HEK293 (cell line): ENCODE measurements around the gene GCSH.

Source experiments
- GLI4 ChIP-seq: fragments of 450-650 bp; formaldehyde crosslinking; IDR thresholded peaks from 2 replicates; pipeline ENCODE4 v1.5.1; 2016; ENCODE audit warnings: missing biosample characterization, missing genetic modification characterization
- KLF1 ChIP-seq: fragments of 450-650 bp; formaldehyde crosslinking; IDR thresholded peaks from 2 replicates; pipeline ENCODE4 v1.5.1; 2016; ENCODE audit warnings: missing biosample characterization, missing genetic modification characterization
- ZBTB17 ChIP-seq: fragments of 450-650 bp; formaldehyde crosslinking; IDR thresholded peaks from 2 replicates; pipeline ENCODE4 v1.5.1; 2016; ENCODE audit warnings: missing biosample characterization, missing genetic modification characterization
- ZFP3 ChIP-seq: fragments of 450-650 bp; formaldehyde crosslinking; IDR thresholded peaks from 2 replicates; pipeline ENCODE4 v1.5.1; 2016; ENCODE audit warnings: low read depth, missing biosample characterization, missing genetic modification characterization
- ZNF10 ChIP-seq: fragments of 450-650 bp; formaldehyde crosslinking; IDR thresholded peaks from 2 replicates; pipeline ENCODE4 v1.5.1; 2017; ENCODE audit warnings: missing biosample characterization, missing genetic modification characterization
- ZNF19 ChIP-seq: fragments of 450-650 bp; formaldehyde crosslinking; IDR thresholded peaks from 2 replicates; pipeline ENCODE4; 2016; ENCODE audit warnings: missing biosample characterization, missing genetic modification characterization, low read depth
- ZNF211 ChIP-seq: fragments of 450-650 bp; formaldehyde crosslinking; IDR thresholded peaks from 2 replicates; pipeline ENCODE4 v1.5.1; 2016; ENCODE audit warnings: low read depth, missing biosample characterization, missing genetic modification characterization
- ZNF214 ChIP-seq: fragments of 450-650 bp; formaldehyde crosslinking; IDR thresholded peaks from 2 replicates; pipeline ENCODE4 v1.5.1; 2017; ENCODE audit warnings: missing biosample characterization, mild to moderate bottlenecking, missing genetic modification characterization, borderline replicate concordance
- ZNF223 ChIP-seq: fragments of 450-650 bp; formaldehyde crosslinking; IDR thresholded peaks from 2 replicates; pipeline ENCODE4 v1.5.1; 2016; ENCODE audit warnings: missing biosample characterization, missing genetic modification characterization
- ZNF324 ChIP-seq: fragments of 450-650 bp; formaldehyde crosslinking; IDR thresholded peaks from 2 replicates; pipeline ENCODE4 v1.5.1; 2016; ENCODE audit warnings: missing biosample characterization, missing genetic modification characterization
- ZNF362 ChIP-seq: fragments of 450-650 bp; formaldehyde crosslinking; IDR thresholded peaks from 2 replicates; pipeline ENCODE4 v1.5.1; 2016; ENCODE audit warnings: missing biosample characterization, missing genetic modification characterization
- ZNF366 ChIP-seq: fragments of 450-650 bp; formaldehyde crosslinking; conservative IDR thresholded peaks from 2 replicates; pipeline ENCODE4 v1.5.1; 2016; ENCODE audit warnings: missing biosample characterization, missing genetic modification characterization
- ZNF404 ChIP-seq: fragments of 450-650 bp; formaldehyde crosslinking; IDR thresholded peaks from 2 replicates; pipeline ENCODE4 v1.5.1; 2017; ENCODE audit warnings: missing biosample characterization, missing genetic modification characterization
- ZNF473 ChIP-seq: fragments of 450-650 bp; formaldehyde crosslinking; IDR thresholded peaks from 2 replicates; pipeline ENCODE4 v1.5.1; 2017; ENCODE audit warnings: missing biosample characterization, missing genetic modification characterization
- ZNF48 ChIP-seq: fragments of 450-650 bp; formaldehyde crosslinking; IDR thresholded peaks from 2 replicates; pipeline ENCODE4 v1.5.1; 2016; ENCODE audit warnings: missing biosample characterization, missing genetic modification characterization
- ZNF558 ChIP-seq: fragments of 450-650 bp; formaldehyde crosslinking; IDR thresholded peaks from 2 replicates; pipeline ENCODE4 v1.5.1; 2016; ENCODE audit warnings: missing biosample characterization, missing genetic modification characterization
- ZNF560 ChIP-seq: fragments of 450-650 bp; formaldehyde crosslinking; IDR thresholded peaks from 2 replicates; pipeline ENCODE4 v1.5.1; 2017; ENCODE audit warnings: missing biosample characterization, missing genetic modification characterization, borderline replicate concordance
- ZNF624 ChIP-seq: fragments of 450-650 bp; formaldehyde crosslinking; IDR thresholded peaks from 2 replicates; pipeline ENCODE4 v1.5.1; 2017; ENCODE audit warnings: missing biosample characterization, missing genetic modification characterization
- ZNF629 ChIP-seq: fragments of 450-650 bp; formaldehyde crosslinking; IDR thresholded peaks from 2 replicates; pipeline ENCODE4 v1.5.1; 2017; ENCODE audit warnings: missing biosample characterization, missing genetic modification characterization
- ZNF76 ChIP-seq: fragments of 450-650 bp; formaldehyde crosslinking; IDR thresholded peaks from 2 replicates; pipeline ENCODE4; 2016; ENCODE audit warnings: low read depth, missing biosample characterization, missing genetic modification characterization, borderline replicate concordance
- ZNF791 ChIP-seq: fragments of 450-650 bp; formaldehyde crosslinking; IDR thresholded peaks from 2 replicates; pipeline ENCODE4 v1.5.1; 2016; ENCODE audit warnings: missing biosample characterization, missing genetic modification characterization
- TF ChIP-seq, protein P1 (sequence below): fragments of 450-650 bp; formaldehyde crosslinking; IDR thresholded peaks from 2 replicates; pipeline ENCODE4 v1.5.1; 2016; ENCODE audit warnings: missing biosample characterization, missing genetic modification characterization
- TF ChIP-seq, protein P2 (sequence below): fragments of 450-650 bp; formaldehyde crosslinking; IDR thresholded peaks from 2 replicates; pipeline ENCODE4 v1.5.1; 2016; ENCODE audit warnings: missing biosample characterization, missing genetic modification characterization, borderline replicate concordance
- TF ChIP-seq, protein P3 (sequence below): fragments of 450-650 bp; formaldehyde crosslinking; IDR thresholded peaks from 2 replicates; pipeline ENCODE4 v1.5.1; 2016; ENCODE audit warnings: missing biosample characterization, missing genetic modification characterization
- TF ChIP-seq, protein P4 (sequence below): fragments of 450-650 bp; formaldehyde crosslinking; IDR thresholded peaks from 2 replicates; pipeline ENCODE4 v1.5.1; 2016; ENCODE audit warnings: missing biosample characterization, missing genetic modification characterization

Gene GCSH

GRCh38 chr16:81077076-81077940 is 18.9 kb downstream of the GCSH start, which contains the start of gene C16orf46 (continued):
- TF ChIP-seq, protein P1, sequence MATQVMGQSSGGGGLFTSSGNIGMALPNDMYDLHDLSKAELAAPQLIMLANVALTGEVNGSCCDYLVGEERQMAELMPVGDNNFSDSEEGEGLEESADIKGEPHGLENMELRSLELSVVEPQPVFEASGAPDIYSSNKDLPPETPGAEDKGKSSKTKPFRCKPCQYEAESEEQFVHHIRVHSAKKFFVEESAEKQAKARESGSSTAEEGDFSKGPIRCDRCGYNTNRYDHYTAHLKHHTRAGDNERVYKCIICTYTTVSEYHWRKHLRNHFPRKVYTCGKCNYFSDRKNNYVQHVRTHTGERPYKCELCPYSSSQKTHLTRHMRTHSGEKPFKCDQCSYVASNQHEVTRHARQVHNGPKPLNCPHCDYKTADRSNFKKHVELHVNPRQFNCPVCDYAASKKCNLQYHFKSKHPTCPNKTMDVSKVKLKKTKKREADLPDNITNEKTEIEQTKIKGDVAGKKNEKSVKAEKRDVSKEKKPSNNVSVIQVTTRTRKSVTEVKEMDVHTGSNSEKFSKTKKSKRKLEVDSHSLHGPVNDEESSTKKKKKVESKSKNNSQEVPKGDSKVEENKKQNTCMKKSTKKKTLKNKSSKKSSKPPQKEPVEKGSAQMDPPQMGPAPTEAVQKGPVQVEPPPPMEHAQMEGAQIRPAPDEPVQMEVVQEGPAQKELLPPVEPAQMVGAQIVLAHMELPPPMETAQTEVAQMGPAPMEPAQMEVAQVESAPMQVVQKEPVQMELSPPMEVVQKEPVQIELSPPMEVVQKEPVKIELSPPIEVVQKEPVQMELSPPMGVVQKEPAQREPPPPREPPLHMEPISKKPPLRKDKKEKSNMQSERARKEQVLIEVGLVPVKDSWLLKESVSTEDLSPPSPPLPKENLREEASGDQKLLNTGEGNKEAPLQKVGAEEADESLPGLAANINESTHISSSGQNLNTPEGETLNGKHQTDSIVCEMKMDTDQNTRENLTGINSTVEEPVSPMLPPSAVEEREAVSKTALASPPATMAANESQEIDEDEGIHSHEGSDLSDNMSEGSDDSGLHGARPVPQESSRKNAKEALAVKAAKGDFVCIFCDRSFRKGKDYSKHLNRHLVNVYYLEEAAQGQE = no peak
- TF ChIP-seq ZNF558 (tag by site-specific recombination) (no peak), ZNF48 (tag by site-specific recombination) (no peak), ZNF366 (tag by site-specific recombination) (no peak), ZNF560 (tag by site-specific recombination) (no peak), ZNF362 (no peak), ZFP3 (tag by site-specific recombination) (no peak), ZNF76 (tag by site-specific recombination) (no peak), GLI4 (tag by site-specific recombination) (no peak), ZBTB17 (tag by site-specific recombination) (peak; percentile 41), ZNF473 (tag by site-specific recombination) (no peak), ZNF324 (no peak), ZNF19 (tag by site-specific recombination) (no peak), ZNF624 (no peak), ZNF629 (tag by site-specific recombination) (peak; percentile 66), ZNF404 (tag by site-specific recombination) (no peak), ZNF791 (tag by site-specific recombination) (no peak), KLF1 (tag by site-specific recombination) (no peak), ZNF223 (tag by site-specific recombination) (no peak), ZNF214 (tag by site-specific recombination) (no peak), ZNF10 (tag by site-specific recombination) (no peak), ZNF211 (tag by site-specific recombination) (no peak)
- TF ChIP-seq, protein P2, sequence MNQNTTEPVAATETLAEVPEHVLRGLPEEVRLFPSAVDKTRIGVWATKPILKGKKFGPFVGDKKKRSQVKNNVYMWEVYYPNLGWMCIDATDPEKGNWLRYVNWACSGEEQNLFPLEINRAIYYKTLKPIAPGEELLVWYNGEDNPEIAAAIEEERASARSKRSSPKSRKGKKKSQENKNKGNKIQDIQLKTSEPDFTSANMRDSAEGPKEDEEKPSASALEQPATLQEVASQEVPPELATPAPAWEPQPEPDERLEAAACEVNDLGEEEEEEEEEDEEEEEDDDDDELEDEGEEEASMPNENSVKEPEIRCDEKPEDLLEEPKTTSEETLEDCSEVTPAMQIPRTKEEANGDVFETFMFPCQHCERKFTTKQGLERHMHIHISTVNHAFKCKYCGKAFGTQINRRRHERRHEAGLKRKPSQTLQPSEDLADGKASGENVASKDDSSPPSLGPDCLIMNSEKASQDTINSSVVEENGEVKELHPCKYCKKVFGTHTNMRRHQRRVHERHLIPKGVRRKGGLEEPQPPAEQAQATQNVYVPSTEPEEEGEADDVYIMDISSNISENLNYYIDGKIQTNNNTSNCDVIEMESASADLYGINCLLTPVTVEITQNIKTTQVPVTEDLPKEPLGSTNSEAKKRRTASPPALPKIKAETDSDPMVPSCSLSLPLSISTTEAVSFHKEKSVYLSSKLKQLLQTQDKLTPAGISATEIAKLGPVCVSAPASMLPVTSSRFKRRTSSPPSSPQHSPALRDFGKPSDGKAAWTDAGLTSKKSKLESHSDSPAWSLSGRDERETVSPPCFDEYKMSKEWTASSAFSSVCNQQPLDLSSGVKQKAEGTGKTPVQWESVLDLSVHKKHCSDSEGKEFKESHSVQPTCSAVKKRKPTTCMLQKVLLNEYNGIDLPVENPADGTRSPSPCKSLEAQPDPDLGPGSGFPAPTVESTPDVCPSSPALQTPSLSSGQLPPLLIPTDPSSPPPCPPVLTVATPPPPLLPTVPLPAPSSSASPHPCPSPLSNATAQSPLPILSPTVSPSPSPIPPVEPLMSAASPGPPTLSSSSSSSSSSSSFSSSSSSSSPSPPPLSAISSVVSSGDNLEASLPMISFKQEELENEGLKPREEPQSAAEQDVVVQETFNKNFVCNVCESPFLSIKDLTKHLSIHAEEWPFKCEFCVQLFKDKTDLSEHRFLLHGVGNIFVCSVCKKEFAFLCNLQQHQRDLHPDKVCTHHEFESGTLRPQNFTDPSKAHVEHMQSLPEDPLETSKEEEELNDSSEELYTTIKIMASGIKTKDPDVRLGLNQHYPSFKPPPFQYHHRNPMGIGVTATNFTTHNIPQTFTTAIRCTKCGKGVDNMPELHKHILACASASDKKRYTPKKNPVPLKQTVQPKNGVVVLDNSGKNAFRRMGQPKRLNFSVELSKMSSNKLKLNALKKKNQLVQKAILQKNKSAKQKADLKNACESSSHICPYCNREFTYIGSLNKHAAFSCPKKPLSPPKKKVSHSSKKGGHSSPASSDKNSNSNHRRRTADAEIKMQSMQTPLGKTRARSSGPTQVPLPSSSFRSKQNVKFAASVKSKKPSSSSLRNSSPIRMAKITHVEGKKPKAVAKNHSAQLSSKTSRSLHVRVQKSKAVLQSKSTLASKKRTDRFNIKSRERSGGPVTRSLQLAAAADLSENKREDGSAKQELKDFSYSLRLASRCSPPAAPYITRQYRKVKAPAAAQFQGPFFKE (tag by site-specific recombination) = no peak
- TF ChIP-seq, protein P3, sequence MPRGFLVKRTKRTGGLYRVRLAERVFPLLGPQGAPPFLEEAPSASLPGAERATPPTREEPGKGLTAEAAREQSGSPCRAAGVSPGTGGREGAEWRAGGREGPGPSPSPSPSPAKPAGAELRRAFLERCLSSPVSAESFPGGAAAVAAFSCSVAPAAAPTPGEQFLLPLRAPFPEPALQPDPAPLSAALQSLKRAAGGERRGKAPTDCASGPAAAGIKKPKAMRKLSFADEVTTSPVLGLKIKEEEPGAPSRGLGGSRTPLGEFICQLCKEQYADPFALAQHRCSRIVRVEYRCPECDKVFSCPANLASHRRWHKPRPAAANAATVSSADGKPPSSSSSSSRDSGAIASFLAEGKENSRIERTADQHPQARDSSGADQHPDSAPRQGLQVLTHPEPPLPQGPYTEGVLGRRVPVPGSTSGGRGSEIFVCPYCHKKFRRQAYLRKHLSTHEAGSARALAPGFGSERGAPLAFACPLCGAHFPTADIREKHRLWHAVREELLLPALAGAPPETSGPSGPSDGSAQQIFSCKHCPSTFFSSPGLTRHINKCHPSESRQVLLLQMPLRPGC = no peak
- TF ChIP-seq, protein P4, sequence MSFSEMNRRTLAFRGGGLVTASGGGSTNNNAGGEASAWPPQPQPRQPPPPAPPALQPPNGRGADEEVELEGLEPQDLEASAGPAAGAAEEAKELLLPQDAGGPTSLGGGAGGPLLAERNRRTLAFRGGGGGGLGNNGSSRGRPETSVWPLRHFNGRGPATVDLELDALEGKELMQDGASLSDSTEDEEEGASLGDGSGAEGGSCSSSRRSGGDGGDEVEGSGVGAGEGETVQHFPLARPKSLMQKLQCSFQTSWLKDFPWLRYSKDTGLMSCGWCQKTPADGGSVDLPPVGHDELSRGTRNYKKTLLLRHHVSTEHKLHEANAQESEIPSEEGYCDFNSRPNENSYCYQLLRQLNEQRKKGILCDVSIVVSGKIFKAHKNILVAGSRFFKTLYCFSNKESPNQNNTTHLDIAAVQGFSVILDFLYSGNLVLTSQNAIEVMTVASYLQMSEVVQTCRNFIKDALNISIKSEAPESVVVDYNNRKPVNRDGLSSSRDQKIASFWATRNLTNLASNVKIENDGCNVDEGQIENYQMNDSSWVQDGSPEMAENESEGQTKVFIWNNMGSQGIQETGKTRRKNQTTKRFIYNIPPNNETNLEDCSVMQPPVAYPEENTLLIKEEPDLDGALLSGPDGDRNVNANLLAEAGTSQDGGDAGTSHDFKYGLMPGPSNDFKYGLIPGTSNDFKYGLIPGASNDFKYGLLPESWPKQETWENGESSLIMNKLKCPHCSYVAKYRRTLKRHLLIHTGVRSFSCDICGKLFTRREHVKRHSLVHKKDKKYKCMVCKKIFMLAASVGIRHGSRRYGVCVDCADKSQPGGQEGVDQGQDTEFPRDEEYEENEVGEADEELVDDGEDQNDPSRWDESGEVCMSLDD (tag by site-specific recombination) = no peak
